ENCODE measurements around the gene LOXL4.

LOXL4 gene

GRCh38 chr10:98309366-98310355 is 41.7 kb upstream of the LOXL4 start:
- Histone ChIP-seq H2AFZ (ENCODE audit: insufficient read depth, low read length, poor library complexity) (no peak overlapping the region), H3K27ac (ENCODE audit: low read depth, low read length) (no peak overlapping the region), H2BK5ac (ENCODE audit: low read depth, low read length, poor library complexity) (no peak overlapping the region), H3K9me3 (ENCODE audit: insufficient read depth, low read depth, low read length) (no peaks in the 10 kb centered on the region), H2BK120ac (ENCODE audit: insufficient read depth, low read length, poor library complexity) (no peak overlapping the region), H3K4ac (ENCODE audit: low read depth, low read length) (no peak overlapping the region), H2AK5ac (ENCODE audit: low read length) (no peak overlapping the region), H3K9ac (ENCODE audit: low read length) (no peak overlapping the region), H2BK12ac (ENCODE audit: low read length) (no peak overlapping the region), H3K36me3 (ENCODE audit: control insufficient read depth in 1 of 2, insufficient read depth in 2 of 2, low read length in 2 of 2) (no peaks in the 10 kb centered on the region), H3K4me1 (ENCODE audit: control insufficient read depth in 1 of 2, insufficient read depth in 2 of 2, low read length in 2 of 2) (no peaks in the 10 kb centered on the region), H3K79me2 (ENCODE audit: control insufficient read depth, insufficient read depth, low read length, poor library complexity) (no peaks in the 10 kb centered on the region), H3K14ac (ENCODE audit: low read length) (no peak overlapping the region), H3K4me2 (ENCODE audit: low read length) (peak overlapping the region; percentile 34), H3K79me1 (ENCODE audit: low read length) (no peaks in the 10 kb centered on the region), H3K23ac (ENCODE audit: low read length) (no peak overlapping the region), H4K91ac (ENCODE audit: low read depth, low read length) (no peak overlapping the region), H3K18ac (ENCODE audit: low read length) (no peak overlapping the region), H3K27me3 (ENCODE audit: insufficient read depth, low read length) (no peaks in the 10 kb centered on the region), H4K12ac (ENCODE audit: low read depth, low read length) (no peak overlapping the region), H4K8ac (ENCODE audit: low read depth, low read length) (no peak overlapping the region), H3K4me3 (ENCODE audit: low read depth, low read length) (no peak overlapping the region)
- peak; percentile 51 to 72 for DNase-seq
- WGBS (ENCODE audit: extremely low coverage, insufficient coverage, insufficient read length), result no CpG with 5 or more reads among the region's 21 CpGs

GRCh38 chr10:98308669-98309365 is 40.8 kb upstream of the LOXL4 start:
- WGBS (ENCODE audit: extremely low coverage, insufficient coverage, insufficient read length), result no CpG with 5 or more reads among the region's 13 CpGs
- H3K4ac ChIP-seq (ENCODE audit: low read depth, low read length), result no peak overlapping the region

GRCh38 chr10:98307916-98308541 is 40.0 kb upstream of the LOXL4 start:
- H2AK5ac ChIP-seq (ENCODE audit: low read length), result no peak overlapping the region
- no peak for DNase-seq
- H4K8ac ChIP-seq (ENCODE audit: low read depth, low read length), result no peak overlapping the region
- no peak overlapping the region for H3K18ac ChIP-seq (ENCODE audit: low read length)
- H3K9ac ChIP-seq (ENCODE audit: low read length), result no peak overlapping the region
- no peak overlapping the region for H4K91ac ChIP-seq (ENCODE audit: low read depth, low read length)
- no peak overlapping the region for H2BK5ac ChIP-seq (ENCODE audit: low read depth, low read length, poor library complexity)
- H3K23ac ChIP-seq (ENCODE audit: low read length), result no peak overlapping the region
- no peaks in the 10 kb centered on the region for H3K79me2 ChIP-seq (ENCODE audit: control insufficient read depth, insufficient read depth, low read length, poor library complexity)
- H3K79me1 ChIP-seq (ENCODE audit: low read length), result no peaks in the 10 kb centered on the region
- no peak overlapping the region for H3K4ac ChIP-seq (ENCODE audit: low read depth, low read length)
- no peak overlapping the region for H2BK120ac ChIP-seq (ENCODE audit: insufficient read depth, low read length, poor library complexity)
- no CpG with 5 or more reads among the region's 11 CpGs for WGBS (ENCODE audit: extremely low coverage, insufficient coverage, insufficient read length)
- no peak overlapping the region for H3K27ac ChIP-seq (ENCODE audit: low read depth, low read length)
- no peak overlapping the region for H2AFZ ChIP-seq (ENCODE audit: insufficient read depth, low read length, poor library complexity)
- no peaks in the 10 kb centered on the region for H3K27me3 ChIP-seq (ENCODE audit: insufficient read depth, low read length)
- no peak overlapping the region for H4K12ac ChIP-seq (ENCODE audit: low read depth, low read length)
- H3K9me3 ChIP-seq (ENCODE audit: insufficient read depth, low read depth, low read length), result no peaks in the 10 kb centered on the region
- H3K14ac ChIP-seq (ENCODE audit: low read length), result no peak overlapping the region
- H3K4me2 ChIP-seq (ENCODE audit: low read length), result no peak overlapping the region
- no peaks in the 10 kb centered on the region for H3K36me3 ChIP-seq (ENCODE audit: control insufficient read depth in 1 of 2, insufficient read depth in 2 of 2, low read length in 2 of 2)
- H3K4me3 ChIP-seq (ENCODE audit: low read depth, low read length), result no peak overlapping the region
- H2BK12ac ChIP-seq (ENCODE audit: low read length), result no peak overlapping the region
- H3K4me1 ChIP-seq (ENCODE audit: control insufficient read depth in 1 of 2, insufficient read depth in 2 of 2, low read length in 2 of 2), result no peaks in the 10 kb centered on the region

More at GRCh38 chr10:98308669-98309365, 40.8 kb upstream of the LOXL4 start:
- H3K4me3 ChIP-seq (ENCODE audit: low read depth, low read length), result no peak overlapping the region
- H2BK5ac ChIP-seq (ENCODE audit: low read depth, low read length, poor library complexity), result no peak overlapping the region
- no peaks in the 10 kb centered on the region for H3K36me3 ChIP-seq (ENCODE audit: control insufficient read depth in 1 of 2, insufficient read depth in 2 of 2, low read length in 2 of 2)
- H2AFZ ChIP-seq (ENCODE audit: insufficient read depth, low read length, poor library complexity), result no peak overlapping the region
- H2AK5ac ChIP-seq (ENCODE audit: low read length), result no peak overlapping the region
- no peak overlapping the region for H3K18ac ChIP-seq (ENCODE audit: low read length)
- H3K9me3 ChIP-seq (ENCODE audit: insufficient read depth, low read depth, low read length), result no peaks in the 10 kb centered on the region
- H2BK120ac ChIP-seq (ENCODE audit: insufficient read depth, low read length, poor library complexity), result no peak overlapping the region
- no peak overlapping the region for H3K23ac ChIP-seq (ENCODE audit: low read length)
- no peaks in the 10 kb centered on the region for H3K4me1 ChIP-seq (ENCODE audit: control insufficient read depth in 1 of 2, insufficient read depth in 2 of 2, low read length in 2 of 2)
- no peak overlapping the region for H2BK12ac ChIP-seq (ENCODE audit: low read length)
- no peaks in the 10 kb centered on the region for H3K79me2 ChIP-seq (ENCODE audit: control insufficient read depth, insufficient read depth, low read length, poor library complexity)
- no peak overlapping the region for H3K9ac ChIP-seq (ENCODE audit: low read length)
- no peak overlapping the region for H4K8ac ChIP-seq (ENCODE audit: low read depth, low read length)
- H4K91ac ChIP-seq (ENCODE audit: low read depth, low read length), result no peak overlapping the region
- H3K4me2 ChIP-seq (ENCODE audit: low read length), result peak overlapping the region; percentile 34
- no peak overlapping the region for H4K12ac ChIP-seq (ENCODE audit: low read depth, low read length)
- no peak overlapping the region for H3K14ac ChIP-seq (ENCODE audit: low read length)
- no peak overlapping the region for H3K27ac ChIP-seq (ENCODE audit: low read depth, low read length)
- H3K79me1 ChIP-seq (ENCODE audit: low read length), result no peaks in the 10 kb centered on the region
- H3K27me3 ChIP-seq (ENCODE audit: insufficient read depth, low read length), result no peaks in the 10 kb centered on the region
- peak in 1 of 2 donors; percentile 8 for DNase-seq

GRCh38 chr10:98306501-98306900 is 38.5 kb upstream of the LOXL4 start:
- Histone ChIP-seq H3K14ac (ENCODE audit: low read length) (no peak overlapping the region), H2BK12ac (ENCODE audit: low read length) (no peak overlapping the region), H3K4ac (ENCODE audit: low read depth, low read length) (no peak overlapping the region), H3K23ac (ENCODE audit: low read length) (no peak overlapping the region), H2BK120ac (ENCODE audit: insufficient read depth, low read length, poor library complexity) (no peak overlapping the region), H3K4me3 (ENCODE audit: low read depth, low read length) (no peak overlapping the region), H3K4me1 (ENCODE audit: control insufficient read depth in 1 of 2, insufficient read depth in 2 of 2, low read length in 2 of 2) (no peaks in the 10 kb centered on the region), H3K79me1 (ENCODE audit: low read length) (no peaks in the 10 kb centered on the region), H4K12ac (ENCODE audit: low read depth, low read length) (no peak overlapping the region), H2AK5ac (ENCODE audit: low read length) (no peak overlapping the region), H3K9me3 (ENCODE audit: insufficient read depth, low read depth, low read length) (no peaks in the 10 kb centered on the region), H2BK5ac (ENCODE audit: low read depth, low read length, poor library complexity) (no peak overlapping the region), H4K8ac (ENCODE audit: low read depth, low read length) (no peak overlapping the region), H3K27ac (ENCODE audit: low read depth, low read length) (no peak overlapping the region), H3K36me3 (ENCODE audit: control insufficient read depth in 1 of 2, insufficient read depth in 2 of 2, low read length in 2 of 2) (no peaks in the 10 kb centered on the region), H4K91ac (ENCODE audit: low read depth, low read length) (no peak overlapping the region), H3K79me2 (ENCODE audit: control insufficient read depth, insufficient read depth, low read length, poor library complexity) (no peaks in the 10 kb centered on the region), H2AFZ (ENCODE audit: insufficient read depth, low read length, poor library complexity) (no peak overlapping the region), H3K9ac (ENCODE audit: low read length) (no peak overlapping the region), H3K27me3 (ENCODE audit: insufficient read depth, low read length) (no peaks in the 10 kb centered on the region), H3K4me2 (ENCODE audit: low read length) (no peak overlapping the region), H3K18ac (ENCODE audit: low read length) (no peak overlapping the region)
- DNase-seq, result no peak
- no CpG with 5 or more reads among the region's 4 CpGs for WGBS (ENCODE audit: extremely low coverage, insufficient coverage, insufficient read length)
